A549 (cell line): ENCODE data around the gene GALNTL6. TPM values are rescaled to one million over a fixed set of nuclear protein-coding genes. Genes with fewer than 3 reads are reported as not detected.

Source experiments
- ATAC-seq, 2 experiments: fragments of 200-7000 bp in 1 of 2; fragments of >200 bp in 1 of 2; cut with Nextera tagmentation in 1 of 2; cut with Tn5 transposase in 1 of 2; 3 replicates each; pipeline versions ENCODE4 v1.8.0 to v1.9.1; 2018 to 2020; ENCODE audit warnings: mild to moderate bottlenecking in 1 of 2, moderate library complexity in 1 of 2
- CTCF ChIA-PET: fragments of 300-600 bp; sonication (Branson Sonifier 250); formaldehyde crosslinking; extraction: SDS; loops from one replicate; lab custom pipeline; 2021; ENCODE audit warnings: antibody characterized with exemption, inconsistent platforms; lab: Yijun Ruan, JAX
- POLR2A ChIA-PET: fragments of 350-600 bp; formaldehyde crosslinking; extraction: SDS; loops from one replicate; lab custom pipeline; 2021; ENCODE audit warnings: antibody characterized with exemption, inconsistent platforms; lab: Yijun Ruan, JAX
- DNase-seq, 2 experiments: peaks; one replicate each; pipeline versions ENCODE4 v3.0.0 to v3.0.0-alpha.2; 2011 to 2016; ENCODE audit warnings: low read depth in 1 of 2, low spot score in 1 of 2
- FAIRE-seq: peaks from 2 replicates; lab custom pipeline; 2011; peaks lifted over from hg19 to GRCh38; lab: Jason Lieb, UNC
- H3K27ac ChIP-seq, 2 experiments: fragments of >200 bp; sonication (Bioruptor Twin); formaldehyde crosslinking; 3 replicates each; pipeline ENCODE4 v1.5.1; 2016 to 2017
- H3K4me1 ChIP-seq: fragments of >200 bp; sonication (Bioruptor Twin); formaldehyde crosslinking; 3 replicates; pipeline ENCODE4 v1.6.1; 2016
- H3K4me2 ChIP-seq: fragments of >200 bp; sonication (Bioruptor Twin); formaldehyde crosslinking; 3 replicates; pipeline ENCODE4 v1.6.1; 2016
- H3K4me3 ChIP-seq: fragments of >200 bp; sonication (Bioruptor Twin); formaldehyde crosslinking; 3 replicates; pipeline ENCODE4 v1.5.1; 2016
- H3K9me3 ChIP-seq: fragments of >200 bp; sonication (Bioruptor Twin); formaldehyde crosslinking; 3 replicates; pipeline ENCODE4 v1.6.1; 2016
- CBX2 ChIP-seq: fragments of 200-600 bp; sonication (generic); IDR thresholded peaks from 2 replicates; pipeline ENCODE4 v1.6.1; 2016; ENCODE audit warnings: low read depth, mild to moderate bottlenecking, borderline replicate concordance
- CEBPB ChIP-seq, 2 experiments: fragments of >200 bp in 1 of 2; sonication (Bioruptor Twin) in 1 of 2; formaldehyde crosslinking in 1 of 2; IDR thresholded peaks; 2 replicates each; pipeline ENCODE4 v1.6.1; 2012 to 2016
- CHD2 ChIP-seq: fragments of 150-350 bp; IDR thresholded peaks from 2 replicates; pipeline ENCODE4 v1.6.1; 2014; ENCODE audit warnings: low read length; ENCODE audit not compliant: partially characterized antibody
- EHMT2 ChIP-seq: fragments of 200-600 bp; sonication (generic); IDR thresholded peaks from 2 replicates; pipeline ENCODE4 v1.6.1; 2016; ENCODE audit warnings: antibody characterized with exemption, low read depth, mild to moderate bottlenecking, moderate library complexity
- EP300 ChIP-seq, 2 experiments: fragments of >200 bp; sonication (Bioruptor Twin); formaldehyde crosslinking; IDR thresholded peaks; 2 replicates in 1 of 2; 3 replicates in 1 of 2; pipeline ENCODE4 v1.6.1; 2016 to 2017
- ESRRA ChIP-seq: fragments of 150-350 bp; IDR thresholded peaks from 2 replicates; pipeline ENCODE4 v1.6.1; 2014; ENCODE audit warnings: mild to moderate bottlenecking, low read length, borderline replicate concordance
- FOSB ChIP-seq: fragments of 250-450 bp; sonication (Bioruptor Pico); IDR thresholded peaks from 2 replicates; pipeline ENCODE4 v1.5.0; 2020; ENCODE audit warnings: mild to moderate bottlenecking, moderate library complexity
- FOXS1 ChIP-seq: fragments of 250-450 bp; sonication (Bioruptor Pico); IDR thresholded peaks from 2 replicates; pipeline ENCODE4 v1.5.0; 2020; ENCODE audit warnings: mild to moderate bottlenecking, moderate library complexity
- HOXA7 ChIP-seq: fragments of 250-450 bp; sonication (Bioruptor Pico); IDR thresholded peaks from 2 replicates; pipeline ENCODE4 v1.5.0; 2020; ENCODE audit warnings: mild to moderate bottlenecking, moderate library complexity
- HOXB5 ChIP-seq: fragments of 250-450 bp; sonication (Bioruptor Pico); IDR thresholded peaks from 2 replicates; pipeline ENCODE4 v1.5.0; 2020; ENCODE audit warnings: mild to moderate bottlenecking, moderate library complexity
- JUN ChIP-seq, 2 experiments: fragments of >200 bp; sonication (Bioruptor Twin); formaldehyde crosslinking; IDR thresholded peaks; 2 replicates in 1 of 2; 3 replicates in 1 of 2; pipeline ENCODE4 v1.6.1; 2016 to 2017
- KDM5A ChIP-seq: fragments of 200-600 bp; sonication (generic); IDR thresholded peaks from 2 replicates; pipeline ENCODE4 v1.6.1; 2016; ENCODE audit warnings: antibody characterized with exemption, mild to moderate bottlenecking
- NFE2L2 ChIP-seq: fragments of 150-350 bp; conservative IDR thresholded peaks from 2 replicates; pipeline ENCODE4 v1.6.1; 2014; ENCODE audit warnings: low read length
- PHF8 ChIP-seq: fragments of 200-600 bp; sonication (generic); IDR thresholded peaks from 2 replicates; pipeline ENCODE4 v1.6.1; 2016; ENCODE audit warnings: low read depth, mild to moderate bottlenecking, antibody characterized with exemption, moderate library complexity, borderline replicate concordance
- POLR2A ChIP-seq: IDR thresholded peaks from 2 replicates; pipeline ENCODE4 v1.6.1; 2012; ENCODE audit warnings: mild to moderate bottlenecking, low read length
- RFX5 ChIP-seq: fragments of 450-650 bp; IDR thresholded peaks from 2 replicates; pipeline ENCODE4 v1.7.1; 2014; ENCODE audit warnings: antibody characterized with exemption, mild to moderate bottlenecking, moderate library complexity
- SREBF2 ChIP-seq: fragments of 450-650 bp; IDR thresholded peaks from 2 replicates; pipeline ENCODE4 v1.6.1; 2014; ENCODE audit warnings: mild to moderate bottlenecking, moderate library complexity
- TP53 ChIP-seq: fragments of 250-450 bp; sonication (Bioruptor Pico); IDR thresholded peaks from 2 replicates; pipeline ENCODE4 v1.5.0; 2021; ENCODE audit warnings: mild to moderate bottlenecking, moderate library complexity
- ZFP36 ChIP-seq: fragments of 450-650 bp; IDR thresholded peaks from 2 replicates; pipeline ENCODE4 v1.6.1; 2014; ENCODE audit warnings: borderline replicate concordance; ENCODE audit not compliant: partially characterized antibody
- ZNF302 ChIP-seq: fragments of 250-450 bp; sonication (Bioruptor Pico); IDR thresholded peaks from 2 replicates; pipeline ENCODE4 v1.9.0; 2021; ENCODE audit warnings: inconsistent platforms, mild to moderate bottlenecking, moderate library complexity
- ZSCAN20 ChIP-seq: fragments of 250-450 bp; sonication (Bioruptor Pico); IDR thresholded peaks from 2 replicates; pipeline ENCODE4 v1.8.0; 2022; ENCODE audit warnings: mild to moderate bottlenecking, moderate library complexity
- WGBS: methylation state at CpG from one replicate; pipeline ENCODE4 v1.1.6; 2017; ENCODE audit errors: missing lambda C conversion rate; 5-methylcytosine and 5-hydroxymethylcytosine counted together
- polyA plus RNA-seq, 4 experiments: library from polyadenylated mRNA; depleted of rRNA in 3 of 4; stranded (reverse); fragments of >200 nt; fragmentation: RNase III in 1 of 4; extraction: RNeasy Plus Mini Kit Qiagen cat#74134 plus additional on column Dnase treatment in 1 of 4; gene quantifications; 2 replicates in 3 of 4; 3 replicates in 1 of 4; pipeline ENCODE4 v1.2.3, GENCODE V29; 2011 to 2017
- TF ChIP-seq, protein P1 (sequence below): IDR thresholded peaks from 2 replicates; pipeline ENCODE4 v1.6.1; 2012; ENCODE audit warnings: low read depth, borderline replicate concordance
- TF ChIP-seq, protein P2 (sequence below): IDR thresholded peaks from 2 replicates; pipeline ENCODE4 v1.6.1; 2012
- TF ChIP-seq, protein P3 (sequence below): fragments of 200-600 bp; sonication (generic); IDR thresholded peaks from 2 replicates; pipeline ENCODE4 v1.6.1; 2016; ENCODE audit warnings: antibody characterized with exemption, mild to moderate bottlenecking, moderate library complexity
- TF ChIP-seq, protein P4 (sequence below): fragments of 250-450 bp; sonication (Bioruptor Pico); IDR thresholded peaks from 2 replicates; pipeline ENCODE4 v1.5.0; 2020; ENCODE audit warnings: low read depth, mild to moderate bottlenecking, moderate library complexity
- TF ChIP-seq, protein P5 (sequence below): fragments of 250-450 bp; sonication (Bioruptor Pico); IDR thresholded peaks from 2 replicates; pipeline ENCODE4 v1.5.0; 2021; ENCODE audit warnings: mild to moderate bottlenecking, moderate library complexity, borderline replicate concordance

The GALNTL6 gene
- polyA plus RNA-seq, 2 of the 4 experiments (the other 2 are of a cell fraction) = 0.06 to 0.49 TPM

DNA sequence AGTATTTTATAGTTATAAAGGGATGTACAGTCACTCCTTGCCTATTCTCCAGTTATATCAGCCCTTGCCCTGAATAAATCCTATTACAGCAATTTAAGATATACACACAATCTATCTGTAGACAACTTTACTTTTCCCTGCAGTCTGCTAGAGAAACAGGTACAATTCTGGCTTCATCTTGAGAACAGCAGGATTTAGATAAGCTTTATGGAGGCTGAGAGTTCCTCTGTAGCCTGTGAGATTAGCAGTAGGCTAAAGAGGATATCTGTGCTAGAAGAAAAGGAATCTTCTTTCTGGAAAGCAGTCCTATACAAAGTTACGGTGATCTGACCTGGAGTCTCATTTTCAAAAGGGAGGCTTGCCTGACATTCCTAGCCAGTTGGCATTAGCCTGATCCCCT lies 290.3 kb downstream of the GALNTL6 start:
- Histone ChIP-seq H3K9me3 (no peaks in the 10 kb centered on the region), H3K4me3 (no peak overlapping the region), H3K4me1 (no peaks in the 10 kb centered on the region), H3K27ac (no peak overlapping the region), H3K4me2 (no peak overlapping the region)
- ChIA-PET POLR2A (no interaction called here), CTCF (no interaction called here)
- FAIRE-seq (no peak), ATAC-seq (no peak), DNase-seq (no peak)
- TF ChIP-seq RFX5 (no peak), TP53 (CRISPR knock-in tag) (no peak), CEBPB (IDR thresholded peaks at IDR 0.05) (no peak), ESRRA (no peak), POLR2A (no peak), ZNF302 (CRISPR knock-in tag) (no peak), EP300 (IDR thresholded peaks at IDR 0.05) (no peak), ZSCAN20 (CRISPR knock-in tag) (no peak), HOXB5 (CRISPR knock-in tag) (no peak), KDM5A (no peak)
- TF ChIP-seq, protein P1, sequence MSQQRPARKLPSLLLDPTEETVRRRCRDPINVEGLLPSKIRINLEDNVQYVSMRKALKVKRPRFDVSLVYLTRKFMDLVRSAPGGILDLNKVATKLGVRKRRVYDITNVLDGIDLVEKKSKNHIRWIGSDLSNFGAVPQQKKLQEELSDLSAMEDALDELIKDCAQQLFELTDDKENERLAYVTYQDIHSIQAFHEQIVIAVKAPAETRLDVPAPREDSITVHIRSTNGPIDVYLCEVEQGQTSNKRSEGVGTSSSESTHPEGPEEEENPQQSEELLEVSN = no peak
- TF ChIP-seq, protein P2, sequence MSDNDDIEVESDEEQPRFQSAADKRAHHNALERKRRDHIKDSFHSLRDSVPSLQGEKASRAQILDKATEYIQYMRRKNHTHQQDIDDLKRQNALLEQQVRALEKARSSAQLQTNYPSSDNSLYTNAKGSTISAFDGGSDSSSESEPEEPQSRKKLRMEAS = no peak
- WGBS = 86% methylated on average over 1 of the region's 1 CpG

DNA sequence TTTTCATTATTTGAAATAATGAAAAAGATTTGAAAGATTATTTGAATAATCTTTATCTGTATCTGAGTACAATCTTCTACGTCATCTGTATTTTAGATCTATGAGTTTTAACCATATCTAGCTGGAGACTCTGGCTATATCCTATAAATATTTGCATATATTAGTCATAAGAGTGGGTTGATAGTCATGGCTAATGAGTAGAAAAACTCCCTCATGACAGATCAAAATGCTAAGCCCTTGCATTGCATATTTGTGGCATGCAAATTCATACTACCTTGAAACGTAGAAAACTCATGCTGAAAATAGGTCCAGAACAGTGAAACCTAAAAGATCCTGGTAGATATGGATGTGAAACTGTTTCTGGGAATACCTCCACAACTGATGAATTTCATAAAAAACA lies 291.3 kb downstream of the GALNTL6 start:
- Histone ChIP-seq H3K9me3 (no peaks in the 10 kb centered on the region), H3K4me3 (no peak overlapping the region), H3K27ac (no peak overlapping the region), H3K4me1 (no peaks in the 10 kb centered on the region)
- WGBS = 62% methylated on average over 2 of the region's 2 CpGs
- CTCF ChIA-PET = no interaction called here
- FAIRE-seq = no peak
- no peak for TF ChIP-seq HOXB5 (CRISPR knock-in tag)
- TF ChIP-seq, protein P3, sequence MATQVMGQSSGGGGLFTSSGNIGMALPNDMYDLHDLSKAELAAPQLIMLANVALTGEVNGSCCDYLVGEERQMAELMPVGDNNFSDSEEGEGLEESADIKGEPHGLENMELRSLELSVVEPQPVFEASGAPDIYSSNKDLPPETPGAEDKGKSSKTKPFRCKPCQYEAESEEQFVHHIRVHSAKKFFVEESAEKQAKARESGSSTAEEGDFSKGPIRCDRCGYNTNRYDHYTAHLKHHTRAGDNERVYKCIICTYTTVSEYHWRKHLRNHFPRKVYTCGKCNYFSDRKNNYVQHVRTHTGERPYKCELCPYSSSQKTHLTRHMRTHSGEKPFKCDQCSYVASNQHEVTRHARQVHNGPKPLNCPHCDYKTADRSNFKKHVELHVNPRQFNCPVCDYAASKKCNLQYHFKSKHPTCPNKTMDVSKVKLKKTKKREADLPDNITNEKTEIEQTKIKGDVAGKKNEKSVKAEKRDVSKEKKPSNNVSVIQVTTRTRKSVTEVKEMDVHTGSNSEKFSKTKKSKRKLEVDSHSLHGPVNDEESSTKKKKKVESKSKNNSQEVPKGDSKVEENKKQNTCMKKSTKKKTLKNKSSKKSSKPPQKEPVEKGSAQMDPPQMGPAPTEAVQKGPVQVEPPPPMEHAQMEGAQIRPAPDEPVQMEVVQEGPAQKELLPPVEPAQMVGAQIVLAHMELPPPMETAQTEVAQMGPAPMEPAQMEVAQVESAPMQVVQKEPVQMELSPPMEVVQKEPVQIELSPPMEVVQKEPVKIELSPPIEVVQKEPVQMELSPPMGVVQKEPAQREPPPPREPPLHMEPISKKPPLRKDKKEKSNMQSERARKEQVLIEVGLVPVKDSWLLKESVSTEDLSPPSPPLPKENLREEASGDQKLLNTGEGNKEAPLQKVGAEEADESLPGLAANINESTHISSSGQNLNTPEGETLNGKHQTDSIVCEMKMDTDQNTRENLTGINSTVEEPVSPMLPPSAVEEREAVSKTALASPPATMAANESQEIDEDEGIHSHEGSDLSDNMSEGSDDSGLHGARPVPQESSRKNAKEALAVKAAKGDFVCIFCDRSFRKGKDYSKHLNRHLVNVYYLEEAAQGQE = no peak
- TF ChIP-seq JUN (IDR thresholded peaks at IDR 0.05) = no peak
- no peak for TF ChIP-seq HOXA7 (CRISPR knock-in tag)
- TF ChIP-seq FOXS1 = no peak
- TF ChIP-seq FOSB = no peak
- no peak for TF ChIP-seq ZFP36
- TF ChIP-seq SREBF2 = no peak
- no peak for TF ChIP-seq CBX2
- no peak for TF ChIP-seq PHF8
- TF ChIP-seq, protein P4, sequence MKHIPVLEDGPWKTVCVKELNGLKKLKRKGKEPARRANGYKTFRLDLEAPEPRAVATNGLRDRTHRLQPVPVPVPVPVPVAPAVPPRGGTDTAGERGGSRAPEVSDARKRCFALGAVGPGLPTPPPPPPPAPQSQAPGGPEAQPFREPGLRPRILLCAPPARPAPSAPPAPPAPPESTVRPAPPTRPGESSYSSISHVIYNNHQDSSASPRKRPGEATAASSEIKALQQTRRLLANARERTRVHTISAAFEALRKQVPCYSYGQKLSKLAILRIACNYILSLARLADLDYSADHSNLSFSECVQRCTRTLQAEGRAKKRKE (CRISPR knock-in tag) = no peak
- no peak for TF ChIP-seq ESRRA
- no peak for TF ChIP-seq EHMT2
- TF ChIP-seq KDM5A = no peak
- TF ChIP-seq EP300 (IDR thresholded peaks at IDR 0.05) = no peak
- TF ChIP-seq POLR2A = no peak
- TF ChIP-seq CHD2 = no peak
- TF ChIP-seq, protein P5, sequence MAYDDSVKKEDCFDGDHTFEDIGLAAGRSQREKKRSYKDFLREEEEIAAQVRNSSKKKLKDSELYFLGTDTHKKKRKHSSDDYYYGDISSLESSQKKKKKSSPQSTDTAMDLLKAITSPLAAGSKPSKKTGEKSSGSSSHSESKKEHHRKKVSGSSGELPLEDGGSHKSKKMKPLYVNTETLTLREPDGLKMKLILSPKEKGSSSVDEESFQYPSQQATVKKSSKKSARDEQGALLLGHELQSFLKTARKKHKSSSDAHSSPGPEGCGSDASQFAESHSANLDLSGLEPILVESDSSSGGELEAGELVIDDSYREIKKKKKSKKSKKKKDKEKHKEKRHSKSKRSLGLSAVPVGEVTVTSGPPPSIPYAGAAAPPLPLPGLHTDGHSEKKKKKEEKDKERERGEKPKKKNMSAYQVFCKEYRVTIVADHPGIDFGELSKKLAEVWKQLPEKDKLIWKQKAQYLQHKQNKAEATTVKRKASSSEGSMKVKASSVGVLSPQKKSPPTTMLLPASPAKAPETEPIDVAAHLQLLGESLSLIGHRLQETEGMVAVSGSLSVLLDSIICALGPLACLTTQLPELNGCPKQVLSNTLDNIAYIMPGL = no peak
- TF ChIP-seq NFE2L2 = no peak
- TF ChIP-seq, all 56 proteins: peak for 0
- DNase-seq (no peak), ATAC-seq (no peak)
- POLR2A ChIA-PET = no interaction called here
- no peak overlapping the region for H3K4me2 ChIP-seq
